HG02852 (cell line): ENCODE results near the gene RUNX1.

Experiments used
- ATAC-seq: cut with Tn5 transposase; IDR thresholded peaks from one replicate; pipeline ENCODE4 v1.9.1; 2021; ENCODE audit warnings: mild to moderate bottlenecking, moderate library complexity; ENCODE audit not compliant: unreplicated experiment

RUNX1 gene

GRCh38 chr21:35017256-35017655 is 31.8 kb downstream of the RUNX1 start:
- no peak for ATAC-seq

GRCh38 chr21:35016517-35017188 is 32.4 kb downstream of the RUNX1 start:
- ATAC-seq = no peak

- no peak for ATAC-seq
Observed at GRCh38 chr21:35016071-35016470, 33.0 kb downstream of the RUNX1 start.

- no peak for ATAC-seq
Observed at GRCh38 chr21:35015435-35016024, 33.6 kb downstream of the RUNX1 start.

- no peak for ATAC-seq
Observed at GRCh38 chr21:35014302-35015041, 34.6 kb downstream of the RUNX1 start.

GRCh38 chr21:35011681-35012080 is 37.4 kb downstream of the RUNX1 start:
- no peak for ATAC-seq

- ATAC-seq = no peak
Observed at GRCh38 chr21:35010447-35010846, 38.7 kb downstream of the RUNX1 start.

- no peak for ATAC-seq
Observed at GRCh38 chr21:35007348-35007747, 41.8 kb downstream of the RUNX1 start.

- ATAC-seq = no peak
Observed at GRCh38 chr21:35006771-35007170, 42.3 kb downstream of the RUNX1 start.

GRCh38 chr21:35006248-35006647 is 42.9 kb downstream of the RUNX1 start:
- ATAC-seq = no peak

- no peak for ATAC-seq
Observed at GRCh38 chr21:35005560-35006224, 43.4 kb downstream of the RUNX1 start.

- no peak for ATAC-seq
Observed at GRCh38 chr21:35005077-35005476, 44.0 kb downstream of the RUNX1 start.

- no peak for ATAC-seq
Observed at GRCh38 chr21:35004314-35004713, 44.8 kb downstream of the RUNX1 start.

- ATAC-seq = no peak
Observed at GRCh38 chr21:35002879-35003722, 46.0 kb downstream of the RUNX1 start.

GRCh38 chr21:34999397-34999941 is 49.6 kb downstream of the RUNX1 start:
- ATAC-seq = no peak

- ATAC-seq = no peak
Observed at GRCh38 chr21:34998176-34998575, 50.9 kb downstream of the RUNX1 start.

GRCh38 chr21:34997294-34997693 is 51.8 kb downstream of the RUNX1 start:
- ATAC-seq = no peak

- ATAC-seq = no peak
Observed at GRCh38 chr21:34996304-34997101, 52.6 kb downstream of the RUNX1 start.

GRCh38 chr21:34995979-34996303 is 53.2 kb downstream of the RUNX1 start:
- no peak for ATAC-seq
